ENCODE data around the gene HMX3.

HMX3 gene

DNA sequence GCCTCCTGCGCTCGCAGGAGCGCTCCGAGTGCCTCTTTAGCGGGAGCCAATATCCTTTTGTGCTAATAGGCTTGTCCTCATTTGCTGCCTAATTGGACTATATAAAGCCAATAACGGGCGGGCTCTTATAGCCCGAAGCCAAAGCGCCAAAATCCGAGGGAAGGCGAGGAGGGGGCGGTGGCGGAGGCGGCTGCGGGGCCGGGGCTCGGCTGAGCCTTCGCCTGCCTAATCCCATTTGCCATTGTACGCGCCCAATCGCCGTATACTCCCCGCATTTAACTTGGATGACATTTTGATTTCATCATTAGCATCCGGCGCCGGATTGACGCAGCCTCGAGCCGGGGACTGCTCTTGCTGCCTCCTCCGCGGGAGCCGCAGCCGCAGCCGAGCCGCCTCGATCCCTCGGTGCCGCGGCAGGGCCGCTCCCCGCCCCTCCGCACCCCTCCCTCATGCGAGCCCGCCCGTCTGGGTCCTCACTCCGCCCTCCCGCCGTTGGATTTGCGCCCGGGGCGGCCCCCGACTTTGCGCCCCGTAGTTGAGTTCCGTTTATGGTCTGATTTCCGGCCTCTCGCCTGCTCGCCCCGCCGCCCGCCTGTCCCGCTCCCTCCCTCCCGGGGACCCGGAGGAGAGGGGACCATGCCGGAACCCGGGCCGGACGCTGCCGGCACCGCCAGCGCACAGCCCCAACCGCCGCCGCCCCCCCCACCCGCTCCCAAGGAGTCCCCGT is at the start of gene HMX3:
TSS of gene HMX3 (plus strand) at position 556 of the 727 bp plus-strand sequence. CDS start at position 637, 81 bp downstream.
- DNase-seq (ENCODE audit: low read depth): no peak

DNA sequence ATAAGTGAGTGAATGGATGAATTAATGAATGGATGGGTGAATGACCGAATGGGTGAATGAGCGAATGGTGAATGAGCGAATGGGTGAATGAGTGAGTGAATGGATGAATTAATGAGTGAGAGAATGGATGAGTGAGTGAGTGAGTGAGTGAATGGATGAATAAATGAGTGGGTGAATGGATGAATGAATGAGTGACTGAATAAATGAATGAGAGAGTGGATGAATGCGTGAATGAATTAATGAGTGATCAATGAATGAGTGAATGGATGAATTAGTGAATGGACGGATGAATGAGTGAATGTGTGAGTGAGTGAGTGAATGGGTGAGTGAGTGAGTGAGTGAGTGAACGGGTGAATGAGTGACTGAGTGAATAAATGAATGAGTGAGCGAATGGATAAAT is 49.5 kb upstream of the HMX3 start:
- no peak for DNase-seq (ENCODE audit: low read depth)

DNA sequence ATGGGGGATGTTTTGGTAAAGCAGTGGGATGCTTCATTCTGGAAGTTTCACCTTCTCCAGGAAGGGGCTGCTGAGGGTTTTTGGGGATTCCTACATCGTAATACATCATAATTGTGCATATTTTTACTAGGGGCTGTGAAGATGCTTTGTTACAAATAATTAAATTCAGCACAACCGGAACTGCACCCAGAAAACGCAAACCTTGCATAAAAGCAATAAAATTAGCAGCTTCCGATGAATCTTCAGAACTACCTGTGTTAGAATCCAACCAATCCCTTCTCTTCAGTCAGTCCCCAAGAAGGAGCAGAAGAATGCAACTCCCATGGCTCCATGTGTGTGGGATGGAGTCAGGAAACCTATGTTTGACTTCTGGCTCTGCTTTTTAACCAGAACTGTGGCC is 48.4 kb upstream of the HMX3 start:
- no peak for DNase-seq (ENCODE audit: low read depth)

DNA sequence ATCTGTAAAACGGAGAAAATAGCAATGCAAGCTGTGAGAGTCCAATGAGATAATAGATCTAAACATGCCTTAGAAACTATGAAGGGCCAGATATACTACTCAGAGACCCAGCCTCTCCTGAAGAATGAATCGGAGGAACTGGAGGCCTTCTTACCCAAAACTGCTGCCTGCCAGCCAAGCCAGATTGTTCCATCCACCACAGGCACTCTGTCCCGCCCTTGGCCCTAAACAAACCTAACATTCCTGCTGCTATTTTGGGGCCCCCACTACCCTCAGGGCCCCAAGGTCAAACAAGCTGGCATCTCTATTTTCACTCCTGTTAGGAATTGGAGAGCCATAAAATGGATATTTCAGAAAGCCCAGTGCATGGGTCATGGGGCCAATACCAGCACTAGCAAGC is 48.0 kb upstream of the HMX3 start:
- DNase-seq (ENCODE audit: low read depth): no peak

DNA sequence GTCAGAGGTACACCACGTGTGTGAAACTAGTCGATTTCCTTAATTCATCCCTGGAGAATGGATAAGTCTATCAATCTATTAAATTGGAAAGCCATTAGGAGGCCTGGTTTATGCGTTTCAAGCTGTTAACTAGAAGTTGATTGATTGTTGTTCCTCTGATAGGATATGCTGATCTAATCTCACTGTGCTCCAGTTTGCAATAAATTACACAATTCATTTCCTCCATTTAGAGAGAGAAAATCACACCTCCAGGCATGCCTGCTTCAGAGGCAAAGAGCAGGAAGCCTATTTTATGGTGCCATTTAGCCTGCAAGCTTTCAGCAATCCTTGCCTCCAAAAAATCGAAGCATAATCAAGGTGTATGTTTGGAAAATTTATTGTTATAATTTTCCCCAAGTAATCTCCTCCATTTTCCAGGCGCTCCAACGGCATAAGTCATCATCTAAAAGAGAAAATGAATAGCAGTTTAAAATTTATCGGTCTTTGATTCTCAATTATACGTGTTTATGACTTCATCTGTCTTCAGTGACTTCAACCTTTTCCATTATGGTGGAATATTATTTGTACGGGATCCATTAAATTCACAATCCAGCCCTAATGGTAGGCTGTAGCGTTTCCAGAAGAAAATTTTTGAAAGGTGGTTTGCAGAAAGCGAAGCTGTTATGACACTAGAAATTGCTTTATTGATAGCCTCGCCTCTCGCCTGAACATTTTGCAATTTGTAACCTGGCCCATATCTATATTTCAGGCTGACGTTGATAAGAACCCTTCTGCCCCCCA is 42.9 kb upstream of the HMX3 start:
- no peak for DNase-seq (ENCODE audit: low read depth)

DNA sequence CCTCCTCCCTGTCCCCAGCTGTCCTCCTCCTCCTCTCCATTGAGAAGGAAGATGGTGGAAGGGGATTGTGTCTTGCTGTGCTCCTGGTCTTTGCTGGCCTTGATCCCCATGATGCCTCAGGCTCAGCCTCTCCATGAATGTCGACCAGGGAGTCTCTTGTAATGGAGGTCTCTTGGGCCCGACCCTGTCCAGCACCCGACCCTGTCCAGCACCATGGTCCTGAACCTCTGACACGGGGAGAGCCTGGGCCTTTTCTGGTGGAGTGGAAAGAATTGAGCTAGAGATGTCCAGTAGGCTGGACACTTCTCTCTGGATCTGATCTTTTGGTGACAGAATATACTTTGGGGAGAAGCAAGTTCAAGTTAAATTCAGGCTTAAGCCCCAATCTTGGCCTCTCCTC is 42.3 kb upstream of the HMX3 start:
- no peak for DNase-seq (ENCODE audit: low read depth)

DNA sequence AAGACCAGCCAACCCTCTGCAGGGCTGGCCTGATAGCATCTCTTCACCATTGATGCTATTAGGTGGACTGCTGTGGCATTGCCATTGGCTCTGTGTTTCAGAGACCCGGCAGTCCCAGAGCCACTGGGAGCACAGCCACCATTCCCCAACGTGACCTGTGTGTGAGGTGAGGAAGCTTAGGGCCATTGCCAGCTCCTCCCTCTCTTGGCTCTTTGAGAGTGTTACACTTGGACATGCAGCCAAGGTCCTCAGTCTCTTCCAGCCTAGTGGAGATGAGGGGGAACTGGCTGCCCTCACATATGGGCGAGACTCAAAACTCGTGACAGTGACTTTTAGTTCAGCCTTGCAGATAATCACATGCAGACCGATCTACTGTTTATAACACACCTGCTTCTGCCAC is 39.3 kb upstream of the HMX3 start:
- DNase-seq (ENCODE audit: low read depth): no peak

DNA sequence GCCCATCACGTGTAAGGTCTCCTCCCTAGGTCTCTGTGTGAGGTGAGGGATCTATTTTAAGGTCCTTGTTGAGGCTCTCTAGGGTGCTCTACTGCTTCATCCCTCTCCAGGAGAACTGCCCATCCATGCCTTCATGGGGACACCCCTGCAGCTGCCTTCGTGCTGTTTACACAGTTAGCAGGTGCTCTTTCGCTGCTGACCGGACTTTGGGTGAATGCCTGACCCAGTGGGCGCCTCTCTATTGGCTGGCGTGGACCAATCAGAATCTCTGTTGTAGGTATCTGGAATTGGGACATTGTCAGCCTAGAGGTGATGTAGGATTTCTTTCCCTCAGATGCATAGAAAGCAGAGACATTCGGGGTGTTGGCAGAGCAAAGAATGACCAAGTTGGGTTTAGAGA is 38.7 kb upstream of the HMX3 start:
- no peak for DNase-seq (ENCODE audit: low read depth)

DNA sequence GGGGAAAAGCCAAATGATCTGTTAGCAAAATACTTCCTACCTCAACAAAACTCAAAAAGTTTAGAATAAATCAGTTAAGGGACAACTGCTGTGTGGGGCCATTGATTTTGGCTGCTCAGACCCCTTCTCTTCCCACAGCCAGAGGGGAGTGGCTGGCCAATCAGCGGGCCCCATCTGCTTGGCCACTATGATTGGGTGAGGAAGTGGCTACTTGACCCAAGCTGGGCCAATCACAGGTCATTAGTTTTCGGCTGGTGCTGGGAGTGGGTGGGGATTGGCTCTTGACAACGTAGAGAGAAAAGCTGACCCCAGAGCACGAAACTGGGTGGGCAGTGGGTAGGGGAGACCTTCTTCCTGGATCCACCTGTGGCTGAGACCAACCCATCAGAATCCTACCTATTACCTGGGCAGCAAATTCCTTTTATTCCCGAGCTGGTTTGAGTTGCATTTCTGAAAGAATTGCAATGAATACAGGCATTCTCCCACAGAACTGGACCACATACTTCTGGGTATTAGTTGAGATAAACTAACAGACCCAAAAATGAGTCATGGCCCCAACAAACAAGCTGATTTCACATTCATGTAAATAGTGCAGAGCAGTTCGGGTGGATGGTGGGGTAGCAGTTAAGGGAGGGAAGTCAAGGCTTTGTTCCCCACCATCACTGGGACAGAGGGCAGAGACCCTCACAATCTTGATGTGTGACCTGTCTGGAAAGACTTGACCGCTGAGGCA is 35.6 kb upstream of the HMX3 start:
- no peak for DNase-seq (ENCODE audit: low read depth)

DNA sequence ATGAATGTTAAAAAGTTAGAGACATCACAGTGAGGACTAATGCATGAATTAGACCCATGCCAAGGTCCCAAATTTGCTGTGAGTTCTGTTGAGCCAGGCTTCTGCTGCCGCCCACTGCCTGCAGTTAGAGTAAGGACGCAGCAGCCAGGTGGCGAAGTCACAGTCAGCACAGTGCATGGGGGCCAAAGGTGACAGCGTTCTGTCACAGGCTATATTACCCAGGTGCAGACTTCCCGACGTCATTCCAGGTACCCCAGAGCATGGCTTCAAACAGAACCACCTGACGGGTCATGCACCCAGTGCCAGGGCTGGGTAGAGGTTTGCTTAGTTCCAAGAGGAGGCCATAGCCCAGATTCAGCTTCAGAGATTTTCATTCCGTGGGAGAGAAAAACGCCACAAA is 33.9 kb upstream of the HMX3 start:
- no peak for DNase-seq (ENCODE audit: low read depth)

DNA sequence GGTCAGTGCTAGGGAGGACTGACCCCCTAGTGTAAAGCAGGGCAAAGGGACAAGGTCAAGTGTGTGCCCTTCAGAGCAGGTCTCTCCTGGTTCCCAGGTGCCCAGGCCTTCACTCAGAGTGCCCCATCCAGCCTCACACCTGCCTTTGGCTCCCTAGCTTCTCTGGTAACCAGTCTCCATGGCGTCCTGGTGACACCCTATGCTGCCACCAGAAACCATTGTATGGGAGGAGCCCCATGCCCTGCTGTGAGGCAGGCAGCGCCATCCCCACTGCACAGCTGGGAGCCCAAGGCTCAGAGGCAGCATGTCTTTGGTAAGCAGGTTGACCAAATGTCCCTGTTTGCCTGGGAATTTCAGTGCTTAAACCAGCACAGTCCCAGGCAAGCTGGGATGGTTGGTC is 33.1 kb upstream of the HMX3 start:
- DNase-seq (ENCODE audit: low read depth): no peak

DNA sequence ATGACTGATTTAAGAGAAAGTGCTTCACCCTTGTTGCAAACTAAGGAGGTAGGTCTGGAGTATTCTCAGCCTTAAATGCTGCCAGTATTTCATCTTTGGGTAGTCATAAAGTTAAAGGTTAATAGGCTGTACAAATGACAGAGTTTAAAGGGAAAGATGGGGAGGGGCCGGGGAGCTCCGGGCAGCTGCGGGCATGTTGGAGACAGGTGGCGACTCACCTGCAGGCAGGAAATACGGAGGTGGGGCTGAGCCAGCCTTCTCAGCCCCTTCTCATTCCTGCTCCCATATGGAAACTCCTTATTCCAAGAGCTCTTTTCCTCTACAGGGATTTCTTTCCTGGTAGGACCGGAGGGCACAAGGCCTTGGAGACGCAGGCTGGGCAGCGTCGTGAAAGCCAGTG is 31.8 kb upstream of the HMX3 start:
- no peak for DNase-seq (ENCODE audit: low read depth)

DNA sequence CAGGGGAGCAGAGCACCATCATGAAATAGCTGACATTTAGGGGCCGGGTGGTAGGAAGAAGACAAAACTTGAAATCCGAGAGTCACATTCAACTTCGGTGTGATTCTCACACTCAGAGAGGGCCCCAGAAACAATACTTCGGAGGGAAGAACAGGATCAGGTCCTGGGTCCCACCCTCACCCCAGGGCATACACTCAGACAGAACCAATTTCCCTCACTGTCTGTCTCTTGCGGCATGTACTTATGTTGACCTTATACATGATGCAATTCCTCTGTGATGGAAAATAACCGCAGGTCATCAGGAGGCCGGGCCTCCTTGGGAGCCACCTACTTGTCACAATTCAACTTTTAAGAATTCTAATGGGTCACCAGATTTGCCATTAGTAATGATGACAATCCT is 26.3 kb upstream of the HMX3 start:
- DNase-seq (ENCODE audit: low read depth): no peak

DNA sequence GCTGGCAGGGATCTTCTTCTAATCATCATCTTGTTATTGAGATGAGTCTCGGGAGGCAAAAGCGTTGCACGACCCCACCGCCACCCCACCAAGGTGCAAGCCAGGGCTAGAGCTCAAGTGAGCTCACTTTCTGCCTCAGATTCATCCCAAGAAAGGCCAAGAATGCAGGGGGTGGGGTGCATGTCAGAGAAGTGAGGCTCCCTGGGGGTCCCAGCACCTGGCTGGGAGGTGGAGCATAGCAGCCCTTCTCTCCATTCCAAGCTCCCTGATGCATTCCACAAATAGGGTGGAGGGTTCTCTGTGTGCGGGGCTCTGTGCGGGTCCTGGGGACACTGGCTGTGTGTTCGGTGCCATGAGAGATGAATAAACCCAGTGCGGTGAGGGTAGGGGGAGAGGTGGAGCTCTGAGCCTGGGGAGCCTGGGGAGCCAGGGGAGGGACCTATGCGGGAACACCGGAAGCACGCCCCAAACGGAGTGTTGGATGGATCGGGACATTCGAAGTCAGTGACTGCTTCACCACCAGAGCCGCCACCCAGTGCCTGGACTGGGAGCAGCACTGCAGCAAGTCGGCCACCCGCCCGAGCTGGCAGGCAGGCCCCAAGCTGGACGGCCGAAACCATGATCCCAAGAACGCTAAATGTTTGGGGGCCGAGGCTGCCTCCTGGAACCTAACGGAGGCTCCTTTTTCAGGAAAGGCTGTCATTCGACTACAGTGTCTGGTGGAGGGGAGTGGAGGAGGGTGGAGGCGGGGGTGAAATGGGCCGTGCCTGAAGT is 17.9 kb upstream of the HMX3 start:
- no peak for DNase-seq (ENCODE audit: low read depth)

DNA sequence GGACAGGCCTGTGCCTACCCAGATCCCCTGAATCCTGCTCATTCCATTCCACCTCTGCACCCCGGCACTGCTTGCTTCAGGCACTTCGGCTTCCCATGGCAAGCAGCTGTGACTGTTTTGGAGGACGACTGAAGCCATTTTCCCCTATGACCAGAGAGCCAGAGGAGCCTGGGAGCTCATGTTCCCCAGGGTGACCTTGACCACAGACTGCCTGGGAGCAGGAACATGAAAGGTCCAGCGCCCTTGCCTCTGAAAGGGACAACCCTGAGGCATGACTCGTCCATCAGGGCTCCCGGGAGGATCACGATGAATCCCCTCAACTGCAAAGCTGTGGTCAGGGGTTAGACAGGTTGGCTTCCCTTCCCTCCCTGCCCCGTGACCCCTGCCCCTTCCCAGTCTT is 16.7 kb upstream of the HMX3 start:
- no peak for DNase-seq (ENCODE audit: low read depth)

DNA sequence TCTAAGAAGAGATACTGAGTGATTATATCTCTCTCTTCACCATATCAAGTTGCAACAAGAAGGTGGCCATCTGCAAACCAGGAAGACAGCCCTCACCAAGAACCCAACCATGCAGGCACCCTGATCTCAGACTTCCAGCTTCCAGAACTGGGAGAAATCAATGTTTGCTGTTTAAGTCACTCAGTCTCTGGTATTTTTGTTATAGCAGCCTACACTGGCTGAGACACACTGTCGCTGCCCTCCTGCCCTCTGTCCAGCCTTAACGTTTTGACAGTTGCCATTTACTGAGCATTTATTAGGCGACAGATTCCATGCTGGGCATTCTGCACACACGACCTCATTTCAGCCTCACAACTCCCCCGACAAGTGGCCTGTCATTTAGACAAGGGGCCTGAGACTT is 9.5 kb upstream of the HMX3 start:
- DNase-seq (ENCODE audit: low read depth): no peak

DNA sequence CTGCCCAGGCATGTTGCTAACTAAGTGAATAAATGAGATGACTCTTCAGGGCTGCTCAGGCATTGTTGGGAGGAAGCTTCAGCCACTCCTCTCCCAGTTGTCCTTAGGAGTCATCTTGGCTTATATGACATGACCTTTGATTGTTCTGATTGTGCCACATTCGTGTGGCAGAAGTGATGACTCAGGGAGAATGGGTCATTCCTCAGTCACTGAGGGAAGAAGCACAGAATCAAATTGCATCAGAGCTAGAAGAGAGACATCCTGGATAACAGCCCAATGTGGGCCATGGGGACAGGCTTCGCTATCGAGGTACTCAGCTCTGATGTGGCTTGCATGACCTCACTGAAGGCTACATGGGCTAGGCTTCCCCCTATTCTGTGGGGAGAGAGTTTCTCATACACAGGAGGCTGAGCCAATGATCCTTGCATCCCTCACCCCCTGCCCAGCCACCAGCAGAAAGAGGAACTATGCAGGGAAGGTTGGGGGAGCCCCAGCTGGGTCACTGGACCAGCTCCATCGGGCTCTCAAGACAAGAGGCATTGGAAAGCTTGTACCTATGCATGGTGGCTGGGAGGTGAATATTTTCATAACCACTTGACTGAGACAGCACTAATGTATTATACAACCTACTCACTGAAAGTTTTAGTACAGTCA is 6.0 kb upstream of the HMX3 start:
- no peak for DNase-seq (ENCODE audit: low read depth)

DNA sequence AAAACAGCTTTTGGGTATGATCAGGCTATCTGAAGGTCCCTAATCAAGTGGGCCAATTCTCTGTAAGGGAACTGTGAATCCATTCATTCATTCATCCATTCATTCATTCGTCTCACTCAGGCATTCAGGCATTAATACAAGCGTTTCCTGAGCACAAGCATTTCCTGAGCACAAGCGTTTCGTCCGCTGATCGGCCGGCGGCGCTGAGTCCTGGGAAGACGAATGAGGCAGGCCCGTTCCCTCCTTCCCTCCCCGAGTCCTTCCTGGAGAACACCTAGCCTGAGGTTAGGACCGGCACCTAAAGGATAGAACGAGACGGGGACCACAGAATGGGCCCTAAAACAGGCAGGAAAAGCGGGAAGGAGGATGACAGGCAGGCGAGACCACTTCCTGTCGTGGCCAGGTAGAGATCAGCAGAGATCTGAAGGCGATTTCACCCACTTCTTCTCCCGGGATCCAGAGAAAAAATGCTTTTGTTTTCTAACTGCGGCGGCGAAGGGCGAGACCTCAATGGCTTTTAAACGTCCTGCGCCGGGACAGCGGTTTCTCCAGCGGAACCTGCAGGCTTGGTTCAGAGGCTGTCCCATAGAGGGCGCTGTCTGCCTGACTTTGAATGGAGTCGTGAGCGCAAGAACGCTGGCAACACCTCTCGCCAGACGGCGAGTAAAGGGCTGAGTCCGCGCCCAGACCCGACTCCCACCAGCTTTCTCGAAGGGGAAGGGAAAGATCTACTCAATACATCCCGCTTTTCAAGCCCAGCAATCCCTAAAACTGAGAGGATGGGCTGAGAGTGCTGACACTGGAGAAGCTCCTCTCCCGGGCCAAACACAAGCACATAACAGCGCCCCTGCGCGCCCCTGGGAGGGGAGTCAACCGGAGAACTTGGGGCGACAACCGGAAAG is 2.9 kb upstream of the HMX3 start:
- peak; percentile 74 for DNase-seq (ENCODE audit: low read depth)

DNA sequence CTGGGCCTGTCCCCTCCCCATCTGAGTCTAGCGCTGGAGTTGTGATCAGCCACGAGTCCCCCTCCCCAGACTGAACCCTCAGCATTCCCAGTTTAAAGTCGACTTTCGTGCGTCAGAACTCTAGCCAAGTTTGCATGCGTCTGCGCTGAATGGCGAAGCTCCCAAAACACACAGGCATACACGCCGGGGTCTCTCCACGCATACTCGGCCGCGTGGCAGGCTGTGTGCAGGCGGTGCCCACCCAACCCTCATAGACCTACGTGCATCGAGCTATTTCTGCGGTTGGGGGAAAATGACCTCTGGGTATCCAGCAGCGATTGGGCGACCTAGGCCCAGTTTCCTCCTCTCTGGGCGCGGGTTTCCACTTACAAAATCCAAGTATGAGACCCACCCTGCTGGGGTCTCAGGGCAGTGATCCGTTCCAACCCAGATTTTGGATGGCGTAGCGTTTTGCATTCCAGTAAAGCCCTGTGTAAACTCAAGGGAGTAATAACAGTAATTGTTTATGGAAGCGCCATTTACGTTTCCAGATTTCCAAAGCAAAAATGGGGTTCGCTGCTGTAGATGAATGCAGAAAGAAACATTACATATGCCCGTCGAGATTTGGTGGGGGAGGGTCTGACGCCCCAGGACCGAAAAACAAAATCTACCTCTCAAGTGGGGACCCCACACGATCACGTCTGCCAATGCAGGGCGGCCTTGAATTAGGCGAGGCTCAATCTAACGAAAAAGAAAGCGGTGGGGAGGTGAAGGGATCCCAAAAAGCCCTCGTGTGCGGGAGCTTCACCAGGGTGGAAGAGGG is 2.0 kb upstream of the HMX3 start:
- no peak for DNase-seq (ENCODE audit: low read depth)
